ENCODE data around the gene SORCS1.

The SORCS1 gene

DNA sequence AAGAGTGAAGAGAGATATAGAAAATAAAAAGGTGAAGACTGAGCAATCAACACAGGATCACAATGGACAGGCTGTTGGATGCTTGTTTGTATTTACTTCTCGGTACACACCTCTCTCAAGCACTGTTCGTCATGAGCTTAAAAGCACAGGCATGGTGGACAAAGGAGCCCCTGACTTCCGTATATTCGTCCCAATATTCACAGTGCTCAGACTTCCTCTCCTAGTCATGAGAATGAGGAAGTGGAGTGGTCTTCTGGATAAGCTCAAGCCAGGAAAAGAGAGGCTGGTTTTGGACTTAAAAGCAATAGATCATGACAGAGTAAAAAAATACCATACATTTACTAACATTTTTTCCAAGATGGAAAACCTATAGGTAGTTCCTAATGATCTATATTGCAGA is 172.5 kb downstream of the SORCS1 start:
- no peak for DNase-seq (ENCODE audit: low read depth in 3 of 3)

DNA sequence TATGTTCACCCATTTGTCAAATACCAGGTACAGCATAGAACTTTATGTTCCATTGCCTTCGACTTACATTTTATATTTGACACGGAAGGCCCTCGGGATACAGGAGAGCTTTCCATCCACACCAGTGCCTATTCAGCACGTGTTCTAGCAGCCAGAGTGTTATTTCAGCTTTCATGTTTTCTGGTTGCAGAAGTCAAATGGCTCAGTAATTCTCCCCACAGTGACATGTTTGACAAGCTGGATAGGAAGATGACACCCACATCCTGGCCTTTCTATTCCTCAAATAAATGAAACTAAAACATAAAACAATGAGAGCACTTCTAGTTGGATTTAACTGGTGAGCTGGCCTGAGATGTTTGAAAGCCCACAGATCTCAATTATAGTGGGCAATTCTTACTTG is 173.4 kb downstream of the SORCS1 start:
- no peak for DNase-seq (ENCODE audit: low read depth in 3 of 3)

DNA sequence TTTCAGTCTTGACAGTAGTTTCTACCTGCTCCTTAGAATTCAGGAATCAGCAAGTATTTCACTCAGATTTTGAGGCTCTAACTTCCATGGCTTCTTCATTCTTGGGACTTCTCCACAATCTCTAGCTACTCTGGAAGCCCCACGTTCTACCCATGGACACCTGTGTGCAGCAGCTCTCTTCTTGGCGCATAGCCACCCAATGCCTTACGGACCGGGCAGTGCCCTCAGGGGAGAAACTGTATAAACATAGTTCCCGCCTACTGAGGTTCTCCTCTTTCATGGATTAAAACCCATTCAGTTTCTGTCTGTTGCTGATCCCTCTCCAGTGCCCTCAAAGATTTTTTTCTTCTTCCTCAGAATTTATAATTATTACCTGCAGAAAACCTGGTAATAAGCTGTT is 177.1 kb downstream of the SORCS1 start:
- no peak for DNase-seq (ENCODE audit: low read depth in 3 of 3)

DNA sequence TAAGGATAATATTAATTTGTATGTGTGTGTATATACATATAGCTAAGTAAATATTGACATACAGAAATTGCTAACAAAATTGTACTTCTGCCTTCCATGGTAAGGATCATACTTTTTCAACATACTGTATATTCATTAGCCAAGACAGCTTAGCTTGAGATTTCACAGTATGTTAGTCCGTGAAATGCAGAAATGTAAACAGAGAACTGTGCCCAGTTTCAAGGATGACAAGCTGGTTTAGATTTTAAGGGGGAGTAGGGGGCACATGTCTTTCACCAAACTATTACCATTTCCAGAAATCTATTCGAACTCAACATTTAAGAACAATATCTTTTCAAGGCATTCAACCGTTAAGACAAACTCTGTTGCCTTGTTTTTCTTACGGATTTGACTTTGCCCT is 182.2 kb downstream of the SORCS1 start:
- DNase-seq (ENCODE audit: low read depth in 3 of 3): no peak

DNA sequence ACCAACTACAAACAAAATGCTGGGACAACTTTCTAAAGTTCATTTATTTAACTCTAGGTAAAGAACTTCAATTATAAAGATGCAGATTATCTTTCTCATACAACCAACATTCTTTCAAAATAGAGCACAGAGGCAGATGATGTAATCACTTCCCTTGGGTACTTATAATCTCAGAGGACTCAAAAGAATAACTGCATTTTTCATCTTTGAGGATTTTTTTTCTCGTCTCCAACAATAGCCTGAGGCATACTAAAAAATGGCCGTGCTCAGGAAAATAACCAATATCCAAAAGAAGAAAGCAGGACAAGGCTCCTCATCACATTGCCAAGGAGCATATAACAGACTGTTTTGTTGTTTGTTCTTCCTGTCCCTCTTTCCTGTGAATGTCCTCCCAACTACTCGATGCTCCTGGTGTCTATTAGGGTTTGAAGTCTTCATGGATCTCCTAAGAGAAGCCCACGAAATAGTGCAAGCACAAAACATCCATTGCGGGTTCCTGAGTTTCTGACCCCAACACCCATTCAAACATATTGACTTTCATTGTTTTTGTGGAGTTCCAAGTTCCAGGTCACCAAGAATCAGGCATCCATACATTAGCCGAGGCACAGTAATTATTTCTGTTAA is 182.9 kb downstream of the SORCS1 start:
- DNase-seq (ENCODE audit: low read depth in 3 of 3): no peak

DNA sequence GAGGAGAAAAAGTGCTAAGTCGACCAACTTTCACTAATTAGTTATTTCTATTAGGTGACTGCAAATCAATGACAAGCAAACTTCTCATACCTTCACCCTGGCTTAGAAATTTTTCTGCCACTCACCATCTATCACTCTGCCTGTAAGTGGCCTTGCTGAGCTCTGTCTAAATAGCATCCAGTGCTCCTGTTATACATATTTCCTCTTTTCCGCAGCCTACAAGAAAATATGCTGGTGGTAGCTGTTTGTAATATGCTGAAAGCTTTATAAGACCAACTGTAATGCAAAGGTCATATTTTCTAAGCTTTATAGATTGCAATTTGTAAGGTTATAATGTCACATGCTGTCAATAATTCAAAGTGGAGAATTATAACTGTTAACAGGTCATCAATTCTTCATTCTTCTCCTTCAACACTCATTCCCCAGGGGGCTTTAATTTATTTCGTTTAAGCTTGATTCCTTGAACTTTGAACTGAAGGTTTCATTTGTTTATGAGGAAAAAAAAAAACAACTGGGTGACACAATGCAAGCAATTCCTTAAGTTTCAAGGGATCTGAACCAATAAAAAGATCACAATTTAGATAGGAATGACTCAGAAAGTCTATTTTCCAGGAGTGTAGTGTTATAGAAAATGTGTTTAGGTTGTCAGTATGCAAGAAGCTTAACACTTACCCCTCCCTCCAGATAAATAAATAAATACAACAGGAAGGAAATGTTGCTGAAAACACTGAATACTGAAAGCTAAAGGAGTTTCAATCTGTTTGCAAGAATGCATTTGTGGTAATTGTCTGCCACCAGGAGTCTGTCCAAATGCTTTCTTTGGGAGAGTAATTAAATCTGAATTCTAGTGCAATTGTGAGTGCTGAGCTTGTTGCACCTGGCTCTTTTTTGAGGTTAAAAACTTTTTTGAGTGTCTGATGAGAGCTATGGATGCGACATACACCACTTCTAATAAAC is 183.7 kb downstream of the SORCS1 start:
- DNase-seq (ENCODE audit: low read depth in 3 of 3): no peak

DNA sequence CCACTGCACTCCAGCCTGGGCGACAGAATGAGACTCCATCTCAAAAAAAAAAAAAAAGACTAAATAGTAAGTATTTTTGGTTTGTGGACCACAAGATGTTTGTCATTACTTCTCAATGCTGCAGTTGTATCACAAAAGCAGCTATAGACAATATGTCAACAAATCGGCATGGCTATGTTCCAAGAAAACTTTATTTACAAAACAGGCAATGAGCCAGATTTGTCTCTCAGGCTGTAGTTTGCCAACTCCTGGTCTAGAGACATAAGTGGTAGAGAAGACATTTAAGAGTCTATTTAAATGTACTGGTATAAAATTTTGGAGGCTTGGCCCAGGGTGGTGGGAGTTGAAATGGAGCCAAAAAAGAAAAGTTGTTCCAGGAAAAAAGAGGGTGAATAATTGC is 185.8 kb downstream of the SORCS1 start:
- DNase-seq (ENCODE audit: low read depth in 3 of 3): no peak

DNA sequence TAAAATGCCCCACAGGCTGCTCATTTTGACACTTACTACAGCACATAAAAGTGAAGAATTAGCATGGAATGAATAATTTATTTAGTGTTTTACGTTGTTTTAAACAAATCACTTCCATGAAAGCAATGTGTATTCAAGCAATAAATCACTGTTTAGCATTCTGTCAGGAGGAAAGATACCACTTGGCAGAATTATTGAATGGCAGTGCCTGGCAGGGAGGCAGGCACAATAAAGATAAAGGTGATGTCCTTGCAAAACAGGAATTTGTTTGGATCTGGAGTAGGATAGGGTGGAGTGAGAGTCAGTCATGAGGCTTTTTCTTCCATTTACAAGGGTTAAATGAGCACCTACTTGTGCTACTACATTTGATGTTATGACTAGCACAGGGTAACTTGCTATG is 190.8 kb downstream of the SORCS1 start:
- DNase-seq (ENCODE audit: low read depth in 3 of 3): no peak

DNA sequence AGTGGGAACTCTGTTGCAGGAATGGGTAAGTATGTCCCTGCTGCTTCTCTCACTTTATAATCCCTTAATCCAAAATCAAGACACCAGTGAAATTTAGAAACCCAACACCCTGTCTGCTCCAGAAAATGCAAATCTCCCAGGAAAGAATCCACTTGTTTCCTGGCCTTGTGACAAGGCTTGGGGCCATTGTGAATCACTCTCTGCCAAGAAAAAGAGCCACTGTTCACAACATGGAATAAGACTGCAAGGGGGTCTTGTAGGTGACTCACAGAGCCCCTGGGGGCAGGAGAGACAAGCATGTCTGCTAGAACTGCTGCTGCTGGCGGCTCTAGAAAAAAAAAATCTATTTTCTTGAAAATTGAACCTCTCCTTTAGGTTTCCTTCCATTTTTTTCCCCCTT is 191.2 kb downstream of the SORCS1 start:
- DNase-seq (ENCODE audit: low read depth in 3 of 3): no peak

DNA sequence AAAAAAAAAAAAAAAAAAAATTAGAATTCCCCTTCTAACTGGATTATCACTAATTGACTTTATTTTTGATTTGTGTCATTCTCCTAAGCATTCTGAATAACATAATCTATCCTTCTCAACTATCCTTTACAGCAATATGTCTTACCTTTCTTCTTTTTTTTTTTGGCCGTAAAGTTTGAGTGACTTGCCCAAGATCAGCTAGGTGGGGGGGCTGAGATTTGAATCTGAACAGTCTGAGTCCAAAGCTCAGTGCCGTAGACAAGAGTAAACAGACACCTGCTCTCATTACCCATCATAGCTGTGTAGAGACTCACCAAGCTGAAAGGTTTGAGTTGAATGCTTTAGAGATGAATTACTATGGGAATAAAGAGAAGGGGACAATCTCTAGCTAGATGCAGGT is 192.1 kb downstream of the SORCS1 start:
- DNase-seq (ENCODE audit: low read depth in 3 of 3): no peak

DNA sequence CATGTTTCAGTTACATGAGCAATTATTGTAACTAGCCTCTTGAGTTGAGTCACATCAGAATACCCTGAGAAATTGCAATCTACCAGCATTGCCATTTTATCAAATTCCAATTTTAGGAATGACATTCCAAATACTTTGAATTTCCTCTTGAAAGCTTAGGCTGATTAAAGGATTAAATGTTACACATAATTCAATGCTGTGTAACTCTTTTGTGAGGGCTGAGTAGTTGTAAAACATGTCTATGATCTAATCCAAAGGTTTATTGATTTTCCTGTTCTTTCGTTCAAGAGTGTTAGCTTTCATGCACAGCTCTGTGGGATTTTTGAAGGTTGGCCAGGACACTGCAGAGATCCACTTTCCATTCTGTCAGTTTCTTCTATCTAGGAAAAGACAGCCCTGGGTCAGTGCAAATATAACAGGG is 193.1 kb downstream of the SORCS1 start:
- no peak for DNase-seq (ENCODE audit: low read depth in 3 of 3)

DNA sequence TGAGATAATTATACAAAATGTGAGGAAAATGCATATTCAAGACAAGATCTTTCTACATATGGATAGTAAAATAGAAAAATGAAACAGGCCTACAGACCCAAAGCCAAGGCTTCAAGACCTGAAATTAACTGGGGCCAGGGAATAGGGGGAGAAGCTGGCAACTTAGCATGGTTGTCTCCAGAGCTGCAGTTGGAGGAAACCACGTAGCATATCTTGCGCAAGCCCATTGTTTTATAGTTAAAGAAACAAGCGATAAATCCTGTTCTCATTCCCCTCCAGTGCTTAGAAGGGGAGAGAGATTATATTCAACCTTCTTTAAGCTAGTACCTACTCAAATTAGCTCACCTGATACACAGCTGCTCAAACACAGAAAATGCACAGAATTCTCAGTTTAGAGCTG is 197.1 kb downstream of the SORCS1 start:
- DNase-seq (ENCODE audit: low read depth in 3 of 3): no peak

DNA sequence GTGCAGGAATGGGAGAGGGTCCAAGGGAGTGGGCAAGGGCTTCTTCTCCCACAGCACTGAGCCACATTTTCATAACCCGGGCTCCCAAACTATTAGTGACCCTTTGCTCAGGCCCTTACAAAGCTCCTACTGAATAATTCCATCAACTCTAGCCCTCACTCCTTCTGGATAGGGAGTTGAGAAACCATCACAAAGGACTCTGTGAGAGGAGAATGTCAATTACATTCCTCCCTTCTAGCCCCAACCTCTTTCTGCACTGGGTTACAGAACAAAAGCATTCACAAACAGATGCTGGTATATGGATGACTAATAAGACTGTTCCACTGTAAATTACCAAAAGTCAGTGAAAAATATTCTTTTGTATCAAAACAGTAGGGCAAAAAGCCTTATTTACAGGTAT is 203.7 kb downstream of the SORCS1 start:
- no peak for DNase-seq (ENCODE audit: low read depth in 3 of 3)

DNA sequence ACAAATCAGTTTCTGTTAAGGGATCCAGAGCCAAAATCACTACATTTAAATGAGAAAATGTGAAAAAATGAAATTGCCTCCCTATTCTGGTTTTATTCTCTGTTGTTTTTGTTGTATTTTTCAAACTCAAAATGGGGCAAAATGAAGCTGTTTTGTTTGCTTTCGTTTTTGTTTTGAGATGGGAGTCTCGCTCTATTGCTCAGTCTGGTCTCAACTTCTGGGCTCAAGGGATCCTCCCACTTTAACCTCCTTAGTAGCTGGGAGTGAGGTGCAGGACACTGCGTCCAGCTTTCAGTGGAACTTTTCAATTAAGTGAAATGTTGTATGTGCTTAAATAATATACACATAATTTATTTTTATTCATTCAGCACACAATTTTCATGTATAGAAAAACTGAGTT is 205.0 kb downstream of the SORCS1 start:
- DNase-seq (ENCODE audit: low read depth in 3 of 3): no peak

DNA sequence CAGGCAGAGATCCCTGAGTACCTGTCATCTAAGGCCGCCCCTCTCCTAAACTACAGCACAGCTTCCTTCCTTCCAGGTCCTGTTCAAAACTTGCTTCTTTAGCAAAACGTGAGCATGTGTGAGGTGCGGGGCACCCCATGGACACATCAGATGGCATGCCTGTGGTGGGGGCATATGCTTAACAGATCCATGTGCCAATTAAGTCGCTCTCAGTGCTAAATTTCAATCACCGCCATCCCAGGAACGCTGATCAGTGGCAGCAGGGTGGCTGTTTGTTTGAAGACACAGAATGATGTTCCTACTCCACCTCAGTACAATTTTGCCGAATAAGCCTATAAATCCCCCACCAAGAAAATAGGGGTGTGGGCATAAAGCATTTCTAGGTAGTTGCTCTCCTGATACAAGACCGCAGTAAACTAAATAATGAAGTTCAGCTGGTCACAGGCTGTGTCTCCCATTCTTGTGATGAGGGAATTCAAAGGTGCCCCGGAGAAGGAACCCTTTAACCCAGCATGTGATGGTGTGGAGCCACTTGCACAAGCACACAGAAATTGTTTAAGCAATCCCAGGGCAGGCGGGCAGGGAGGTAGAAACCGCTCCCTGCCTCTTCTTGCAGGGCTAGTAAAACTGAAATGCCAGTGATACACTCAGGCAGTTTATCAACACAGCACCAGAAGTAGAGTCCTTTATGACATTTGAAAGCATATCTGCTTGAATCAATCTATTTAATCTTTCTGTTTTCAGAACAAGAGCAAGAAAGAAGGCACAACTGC is 205.7 kb downstream of the SORCS1 start:
- no peak for DNase-seq (ENCODE audit: low read depth in 3 of 3)

DNA sequence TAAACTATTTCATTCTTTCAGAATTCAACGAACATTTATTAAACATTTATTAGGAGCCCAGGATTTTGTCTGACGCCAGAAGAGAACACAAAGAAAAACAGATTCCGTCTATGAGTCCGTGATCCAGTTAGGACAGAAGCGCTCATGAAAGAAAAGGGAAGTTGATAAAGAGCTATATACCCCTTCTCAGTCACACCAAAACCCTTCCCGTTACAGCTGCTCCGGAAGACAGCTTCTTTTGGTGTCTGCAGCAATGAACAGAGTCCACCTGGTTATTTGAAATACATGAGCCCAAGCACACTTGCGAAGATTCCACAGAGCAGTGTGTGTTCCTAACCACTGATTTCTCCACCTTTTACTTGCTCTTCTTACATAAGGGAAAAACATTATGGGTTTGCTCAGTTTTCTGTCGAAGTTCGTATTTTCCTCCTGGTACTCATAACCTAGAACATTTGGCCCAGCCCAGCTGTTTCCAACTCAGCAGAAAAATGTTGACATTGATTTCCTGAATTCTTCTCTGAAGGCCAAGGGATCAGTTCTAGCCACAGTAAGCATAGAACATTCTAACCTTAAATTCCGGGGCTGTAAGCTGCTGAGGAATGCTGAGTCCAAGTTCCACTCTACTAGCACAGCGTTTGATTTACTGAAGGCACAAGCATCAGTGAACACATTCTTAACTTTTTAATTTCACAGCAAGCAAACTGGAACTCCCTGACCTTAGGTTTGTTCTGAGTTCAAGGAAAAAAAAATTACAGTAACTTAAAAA is 206.5 kb downstream of the SORCS1 start:
- DNase-seq (ENCODE audit: low read depth in 3 of 3): no peak

DNA sequence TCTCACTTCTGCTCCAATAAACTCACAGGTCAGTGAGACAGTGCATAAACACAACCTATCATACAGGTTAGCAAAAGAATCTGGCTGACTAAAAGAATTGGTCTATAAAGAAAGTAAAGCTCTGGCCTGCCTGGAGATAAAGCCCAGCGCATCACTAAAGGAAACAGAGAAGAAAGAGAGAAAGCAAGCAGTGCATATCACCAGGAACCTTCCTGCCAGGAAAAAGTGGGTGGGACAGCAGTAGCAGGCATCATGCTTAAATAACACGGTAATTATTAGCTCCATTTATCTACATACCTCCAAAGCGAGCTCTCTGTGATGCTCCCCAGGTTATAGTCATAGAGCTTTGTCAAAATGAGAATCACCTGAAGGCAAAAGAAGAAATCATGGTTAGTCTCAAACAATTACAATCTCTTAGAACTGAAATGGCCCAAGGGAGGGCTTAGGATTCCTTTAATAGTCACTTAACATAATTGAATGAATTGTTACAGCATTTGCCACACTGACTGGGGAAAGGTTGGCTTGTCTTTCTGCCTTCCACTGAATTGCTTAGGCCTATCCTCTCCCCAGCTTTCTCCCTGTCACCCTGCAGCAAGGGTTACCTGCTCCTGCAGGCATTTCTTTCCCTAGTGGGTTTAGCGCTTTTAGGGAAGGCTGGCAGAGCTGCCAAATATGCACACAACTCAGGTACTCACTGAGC is 208.1 kb downstream of the SORCS1 start:
- DNase-seq (ENCODE audit: low read depth in 3 of 3): no peak

DNA sequence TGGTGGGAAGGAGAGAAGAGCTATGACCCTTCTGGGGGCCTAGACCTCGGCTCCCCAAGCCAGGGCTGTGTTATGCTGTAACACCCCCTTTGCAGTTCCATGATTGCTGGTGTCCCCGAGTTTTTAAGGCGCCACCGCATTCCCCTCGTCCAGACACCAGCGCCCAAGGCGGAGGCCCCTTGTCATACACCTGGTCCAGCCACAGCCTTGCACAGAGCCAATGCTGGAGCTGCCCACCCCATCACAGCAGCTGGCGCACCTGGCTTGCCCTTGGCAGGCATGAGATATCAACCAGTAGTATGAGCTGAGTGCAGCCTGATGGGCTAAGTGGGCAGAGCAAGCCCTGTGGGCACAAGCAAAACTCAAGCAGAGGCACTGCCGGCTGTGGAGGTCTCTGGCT is 209.4 kb downstream of the SORCS1 start:
- DNase-seq (ENCODE audit: low read depth in 3 of 3): no peak

DNA sequence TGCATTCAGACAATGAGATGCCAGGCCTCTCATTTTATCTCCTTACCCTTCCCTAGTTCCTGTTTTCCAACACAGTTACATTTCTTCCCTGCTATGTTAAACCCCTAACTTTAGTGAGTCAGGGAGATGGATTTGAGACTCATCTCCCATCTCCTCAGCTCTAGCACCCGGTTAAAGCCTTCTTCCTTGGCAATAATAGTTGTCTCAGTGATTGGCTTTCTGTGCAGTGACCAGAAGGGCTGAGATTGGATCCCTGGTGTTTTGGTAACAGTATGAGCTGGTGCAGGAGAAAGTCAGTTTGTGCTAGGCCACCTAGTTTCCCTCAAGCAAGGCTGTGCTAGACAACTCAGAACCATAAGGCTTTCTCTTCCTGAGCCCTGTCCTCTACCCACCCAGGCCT is 212.5 kb downstream of the SORCS1 start:
- no peak for DNase-seq (ENCODE audit: low read depth in 3 of 3)

DNA sequence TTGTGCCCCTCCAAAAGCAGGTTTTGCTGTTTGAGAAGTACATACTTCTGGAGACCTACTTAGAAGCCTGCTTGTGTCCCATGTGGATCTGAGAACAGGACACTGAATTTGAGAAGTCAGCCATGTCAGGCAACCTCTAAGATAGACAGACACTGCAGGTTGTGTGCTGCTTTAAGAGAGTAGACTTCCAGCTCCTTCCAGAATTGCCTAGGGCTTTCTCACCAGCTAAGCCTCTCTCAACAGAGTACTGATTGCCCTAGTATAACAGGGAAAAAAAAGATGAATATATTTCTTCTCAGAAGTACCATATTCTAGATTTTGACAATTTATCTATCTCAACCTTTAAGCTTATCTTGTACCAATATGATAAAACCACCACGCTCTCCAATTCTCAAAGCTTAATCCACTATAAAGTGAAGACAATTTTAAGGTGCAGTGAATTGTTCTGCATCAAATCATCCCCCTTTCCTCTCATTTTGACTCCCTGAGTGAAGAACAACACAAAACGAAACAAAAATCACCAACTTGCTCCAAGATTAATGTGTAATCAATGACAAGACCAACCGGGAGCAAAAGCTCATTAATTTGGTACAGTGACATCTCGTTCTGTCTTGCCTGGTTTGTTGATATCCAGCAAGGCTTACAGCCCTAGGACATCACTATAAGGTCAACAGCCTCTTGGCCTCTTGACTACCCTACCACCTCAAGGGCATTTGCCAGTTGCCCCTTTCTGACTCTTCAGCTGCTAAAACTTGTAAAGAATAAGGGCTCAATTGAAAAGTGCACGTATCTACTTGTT is 214.6 kb downstream of the SORCS1 start:
- no peak for DNase-seq (ENCODE audit: low read depth in 3 of 3)
